DND-41 (cell line): ENCODE results near the gene WDR38.

Experiments
- ATAC-seq: fragments of 200-7000 bp; cut with Tn5 transposase; 3 replicates; pipeline ENCODE4 v1.9.1; 2021; ENCODE audit warnings: low read depth; ENCODE audit not compliant: insufficient read depth
- DNase-seq: peaks from one replicate; pipeline ENCODE4 v3.0.0-alpha.2; 2020
- H2AFZ ChIP-seq: 2 replicates; pipeline ENCODE4 v1.6.0; 2012; ENCODE audit warnings: low read depth, low read length
- H3K27ac ChIP-seq: 2 replicates; pipeline ENCODE4 v1.5.1; 2012; ENCODE audit warnings: low read length, inconsistent platforms
- H3K27me3 ChIP-seq: fragments of 200-600 bp; sonication (generic); 2 replicates; pipeline ENCODE4 v1.6.0; 2012; ENCODE audit warnings: low read length, mild to moderate bottlenecking, inconsistent platforms; ENCODE audit not compliant: insufficient read depth, poor library complexity
- H3K36me3 ChIP-seq: 2 replicates; pipeline ENCODE4 v1.5.1; 2012; ENCODE audit warnings: low read length, inconsistent platforms; ENCODE audit not compliant: insufficient read depth
- H3K4me1 ChIP-seq: 2 replicates; pipeline ENCODE4 v1.5.1; 2012; ENCODE audit warnings: mild to moderate bottlenecking, low read length; ENCODE audit not compliant: insufficient read depth
- H3K4me2 ChIP-seq: 2 replicates; pipeline ENCODE4 v1.6.0; 2012; ENCODE audit warnings: mild to moderate bottlenecking, moderate library complexity, low read length, inconsistent platforms; ENCODE audit not compliant: insufficient read depth
- H3K4me3 ChIP-seq, 2 experiments: fragments of 200-600 bp in 1 of 2; shearing (Covaris generic) in 1 of 2; 2 replicates each; pipeline ENCODE4 v1.5.1; 2012 to 2016; ENCODE audit warnings: inconsistent platforms in 2 of 2, low read length in 2 of 2, mild to moderate bottlenecking in 2 of 2, low read depth in 1 of 2, moderate library complexity in 1 of 2
- H3K79me2 ChIP-seq: 2 replicates; pipeline ENCODE4 v1.6.0; 2012; ENCODE audit warnings: low read length, inconsistent platforms; ENCODE audit not compliant: insufficient read depth
- H3K9ac ChIP-seq: 2 replicates; pipeline ENCODE4 v1.6.0; 2012; ENCODE audit warnings: low read depth, mild to moderate bottlenecking, inconsistent platforms, low read length, moderate library complexity
- H3K9me3 ChIP-seq: 2 replicates; pipeline ENCODE4 v1.5.1; 2012; ENCODE audit warnings: low read length, moderate library complexity, mild to moderate bottlenecking, inconsistent platforms; ENCODE audit not compliant: insufficient read depth, severe bottlenecking
- H4K20me1 ChIP-seq: 2 replicates; pipeline ENCODE4 v1.6.0; 2012; ENCODE audit warnings: low read length; ENCODE audit not compliant: insufficient read depth
- EZH2 ChIP-seq: IDR thresholded peaks from 3 replicates; pipeline ENCODE4 v1.6.1; 2012; ENCODE audit warnings: borderline replicate concordance, low read depth, mild to moderate bottlenecking, moderate library complexity, low read length, inconsistent platforms; ENCODE audit not compliant: severe bottlenecking
- TF ChIP-seq, protein P1 (sequence below): IDR thresholded peaks from 2 replicates; pipeline ENCODE4 v1.5.1; 2012; ENCODE audit warnings: borderline replicate concordance, low read length, moderate library complexity, mild to moderate bottlenecking; ENCODE audit not compliant: poor library complexity, severe bottlenecking; ENCODE audit errors: extremely low read depth

WDR38 gene

DNA sequence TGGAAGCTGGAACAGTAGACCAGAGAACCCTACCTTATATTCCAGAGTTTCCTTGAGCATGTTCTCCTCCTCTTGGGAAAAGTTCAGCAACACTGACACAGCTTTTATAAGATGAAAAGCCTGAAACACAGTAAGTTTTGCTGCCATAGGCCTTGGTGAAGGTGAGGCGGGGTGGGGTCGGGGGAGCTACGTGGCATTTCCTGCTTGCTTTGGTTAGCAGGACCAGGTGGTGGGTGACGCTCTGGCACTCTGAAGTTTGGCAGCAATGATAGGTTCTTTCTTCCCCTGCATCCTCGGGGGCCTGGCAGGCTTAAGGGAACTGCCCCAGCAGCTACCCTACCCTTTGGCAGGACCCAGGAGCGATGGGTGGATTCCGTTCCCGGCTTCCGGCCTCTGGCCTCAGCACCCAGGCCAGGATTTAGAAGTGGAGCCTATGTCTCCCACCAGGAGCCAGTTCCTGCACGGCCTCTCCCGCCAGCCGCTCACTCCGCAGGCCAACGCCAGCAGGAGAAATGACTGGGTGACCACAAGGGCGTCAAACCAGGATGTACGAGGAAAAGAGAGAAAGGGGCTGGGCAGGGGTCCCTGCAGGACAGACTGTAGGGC, 28.0 kb downstream of the WDR38 start:
- no peak overlapping the region for H3K4me2 ChIP-seq
- peaks cover 3% of the 10 kb centered on the region; the same call in 1 of the 2 replicates for H3K79me2 ChIP-seq
- H3K4me1 ChIP-seq = no peaks in the 10 kb centered on the region
- peaks cover 60% of the 10 kb centered on the region for H3K36me3 ChIP-seq
- no peak for ATAC-seq
- H2AFZ ChIP-seq = no peak overlapping the region
- H3K27me3 ChIP-seq = no peaks in the 10 kb centered on the region
- no peak for TF ChIP-seq EZH2
- TF ChIP-seq, protein P1, sequence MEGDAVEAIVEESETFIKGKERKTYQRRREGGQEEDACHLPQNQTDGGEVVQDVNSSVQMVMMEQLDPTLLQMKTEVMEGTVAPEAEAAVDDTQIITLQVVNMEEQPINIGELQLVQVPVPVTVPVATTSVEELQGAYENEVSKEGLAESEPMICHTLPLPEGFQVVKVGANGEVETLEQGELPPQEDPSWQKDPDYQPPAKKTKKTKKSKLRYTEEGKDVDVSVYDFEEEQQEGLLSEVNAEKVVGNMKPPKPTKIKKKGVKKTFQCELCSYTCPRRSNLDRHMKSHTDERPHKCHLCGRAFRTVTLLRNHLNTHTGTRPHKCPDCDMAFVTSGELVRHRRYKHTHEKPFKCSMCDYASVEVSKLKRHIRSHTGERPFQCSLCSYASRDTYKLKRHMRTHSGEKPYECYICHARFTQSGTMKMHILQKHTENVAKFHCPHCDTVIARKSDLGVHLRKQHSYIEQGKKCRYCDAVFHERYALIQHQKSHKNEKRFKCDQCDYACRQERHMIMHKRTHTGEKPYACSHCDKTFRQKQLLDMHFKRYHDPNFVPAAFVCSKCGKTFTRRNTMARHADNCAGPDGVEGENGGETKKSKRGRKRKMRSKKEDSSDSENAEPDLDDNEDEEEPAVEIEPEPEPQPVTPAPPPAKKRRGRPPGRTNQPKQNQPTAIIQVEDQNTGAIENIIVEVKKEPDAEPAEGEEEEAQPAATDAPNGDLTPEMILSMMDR = no peak
- no peaks in the 10 kb centered on the region for H3K9me3 ChIP-seq
- no peak overlapping the region for H3K4me3 ChIP-seq
- no peak overlapping the region for H3K27ac ChIP-seq
- no peak overlapping the region for H3K9ac ChIP-seq
- peaks cover 20% of the 10 kb centered on the region for H4K20me1 ChIP-seq
- DNase-seq = no peak

DNA sequence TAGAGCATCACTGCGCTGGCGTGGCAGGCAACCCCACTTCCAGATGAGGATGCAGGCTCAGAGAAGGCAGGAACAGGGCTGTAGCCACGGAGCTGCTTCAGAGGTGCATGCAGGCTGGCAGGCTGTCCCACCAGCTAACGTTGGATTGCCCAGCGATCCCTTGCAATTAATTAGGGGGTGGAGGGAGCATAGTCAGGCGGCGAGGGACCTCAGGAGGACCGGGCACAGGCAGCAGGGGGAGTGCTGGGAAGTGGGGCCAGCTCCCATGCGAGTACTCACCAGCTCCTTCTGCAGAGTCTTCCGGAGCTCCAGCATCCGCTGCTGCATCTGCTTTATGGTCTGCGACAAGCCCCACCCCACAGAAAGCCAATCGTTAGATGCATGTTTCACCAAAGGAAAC, 29.0 kb downstream of the WDR38 start:
- no peak overlapping the region for H3K4me3 ChIP-seq

DNA sequence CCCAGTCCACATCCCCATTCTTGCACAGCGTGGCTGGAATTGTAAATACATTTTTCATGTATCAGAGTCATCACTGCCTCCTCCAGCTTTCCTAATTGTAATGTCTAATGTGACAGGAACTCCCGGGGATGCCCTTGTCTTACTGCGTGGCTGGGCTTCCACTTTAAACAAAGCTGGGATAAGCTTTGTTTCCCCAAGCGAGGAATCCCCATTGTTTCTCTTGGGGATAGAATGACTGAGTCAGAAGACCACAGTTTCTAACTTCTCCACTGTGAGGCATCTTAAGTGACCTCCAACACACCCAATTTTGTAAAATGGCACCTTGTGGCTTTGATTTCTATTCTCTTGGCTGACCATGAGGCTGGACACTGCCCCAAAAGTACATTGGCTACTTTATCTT, 31.1 kb downstream of the WDR38 start:
- no peak for DNase-seq
- no peak overlapping the region for H3K27ac ChIP-seq
- no peak overlapping the region for H3K4me3 ChIP-seq
- H3K4me2 ChIP-seq = no peak overlapping the region
- no peak overlapping the region for H2AFZ ChIP-seq
- TF ChIP-seq, protein P1 = no peak
- no peak for TF ChIP-seq EZH2
- no peaks in the 10 kb centered on the region for H3K9me3 ChIP-seq
- H3K79me2 ChIP-seq = no peaks in the 10 kb centered on the region
- H3K9ac ChIP-seq = no peak overlapping the region
- H3K27me3 ChIP-seq = no peaks in the 10 kb centered on the region
- H3K36me3 ChIP-seq = peaks cover 57% of the 10 kb centered on the region
- ATAC-seq = no peak
- H4K20me1 ChIP-seq = no peaks in the 10 kb centered on the region
- H3K4me1 ChIP-seq = no peaks in the 10 kb centered on the region

More for the DNA sequence above, 29.0 kb downstream of the WDR38 start:
- Histone ChIP-seq H2AFZ (no peak overlapping the region), H3K27me3 (no peaks in the 10 kb centered on the region), H4K20me1 (peaks cover 12% of the 10 kb centered on the region), H3K79me2 (no peaks in the 10 kb centered on the region), H3K9ac (no peak overlapping the region), H3K9me3 (no peaks in the 10 kb centered on the region), H3K36me3 (peaks cover 60% of the 10 kb centered on the region), H3K27ac (no peak overlapping the region), H3K4me1 (no peaks in the 10 kb centered on the region), H3K4me2 (no peak overlapping the region)
- ATAC-seq (no peak), DNase-seq (no peak)
- no peak for TF ChIP-seq EZH2
- TF ChIP-seq, protein P1 = no peak
